D341Med (cell line): ENCODE data around the gene COL9A1.
A peak's percentile ranks its signal among the peaks of the same experiment; 100 is the strongest.

ENCODE experiments used
- DNase-seq: peaks from one replicate; pipeline ENCODE4 v3.0.0; 2012; ENCODE audit warnings: low spot score

The COL9A1 gene

GRCh38 chr6:70286905-70287304, 16.0 kb downstream of the COL9A1 start:
- DNase-seq, result no peak

GRCh38 chr6:70285201-70285600, 17.7 kb downstream of the COL9A1 start:
- DNase-seq, result no peak

- no peak for DNase-seq
Observed at GRCh38 chr6:70282919-70283461, 19.9 kb downstream of the COL9A1 start.

GRCh38 chr6:70282312-70282918, 20.5 kb downstream of the COL9A1 start:
- DNase-seq, result peak; percentile 33

- DNase-seq, result no peak
Observed at GRCh38 chr6:70281923-70282311, 21.0 kb downstream of the COL9A1 start.

GRCh38 chr6:70280400-70280853, 22.5 kb downstream of the COL9A1 start:
- DNase-seq, result no peak

GRCh38 chr6:70277470-70277869, 25.4 kb downstream of the COL9A1 start:
- DNase-seq, result no peak

- no peak for DNase-seq
Observed at GRCh38 chr6:70274338-70274737, 28.5 kb downstream of the COL9A1 start.

GRCh38 chr6:70272071-70272470, 30.8 kb downstream of the COL9A1 start:
- DNase-seq, result no peak

- no peak for DNase-seq
Observed at GRCh38 chr6:70270287-70271005, 32.4 kb downstream of the COL9A1 start.

- no peak for DNase-seq
Observed at GRCh38 chr6:70266142-70266541, 36.7 kb downstream of the COL9A1 start.

GRCh38 chr6:70264306-70264705, 38.6 kb downstream of the COL9A1 start:
- DNase-seq, result no peak

GRCh38 chr6:70258483-70258882, 44.4 kb downstream of the COL9A1 start:
- DNase-seq, result no peak

GRCh38 chr6:70257768-70258273, 45.1 kb downstream of the COL9A1 start:
- no peak for DNase-seq

GRCh38 chr6:70254784-70255183, 48.1 kb downstream of the COL9A1 start:
- no peak for DNase-seq

GRCh38 chr6:70253923-70254322, 49.0 kb downstream of the COL9A1 start:
- no peak for DNase-seq

GRCh38 chr6:70252604-70253003, 50.3 kb downstream of the COL9A1 start:
- no peak for DNase-seq

GRCh38 chr6:70246118-70246517, 56.8 kb downstream of the COL9A1 start:
- no peak for DNase-seq

- DNase-seq, result no peak
Observed at GRCh38 chr6:70241991-70242420, 60.9 kb downstream of the COL9A1 start.

- DNase-seq, result no peak
Observed at GRCh38 chr6:70241031-70241430, 61.9 kb downstream of the COL9A1 start.

GRCh38 chr6:70236343-70236742, 66.5 kb downstream of the COL9A1 start:
- DNase-seq, result no peak

GRCh38 chr6:70234561-70235236, 68.2 kb downstream of the COL9A1 start:
- DNase-seq, result no peak

- no peak for DNase-seq
Observed at GRCh38 chr6:70231311-70231710, 71.6 kb downstream of the COL9A1 start.
